ENCODE results near the gene SEMA3G.

SEMA3G gene

DNA sequence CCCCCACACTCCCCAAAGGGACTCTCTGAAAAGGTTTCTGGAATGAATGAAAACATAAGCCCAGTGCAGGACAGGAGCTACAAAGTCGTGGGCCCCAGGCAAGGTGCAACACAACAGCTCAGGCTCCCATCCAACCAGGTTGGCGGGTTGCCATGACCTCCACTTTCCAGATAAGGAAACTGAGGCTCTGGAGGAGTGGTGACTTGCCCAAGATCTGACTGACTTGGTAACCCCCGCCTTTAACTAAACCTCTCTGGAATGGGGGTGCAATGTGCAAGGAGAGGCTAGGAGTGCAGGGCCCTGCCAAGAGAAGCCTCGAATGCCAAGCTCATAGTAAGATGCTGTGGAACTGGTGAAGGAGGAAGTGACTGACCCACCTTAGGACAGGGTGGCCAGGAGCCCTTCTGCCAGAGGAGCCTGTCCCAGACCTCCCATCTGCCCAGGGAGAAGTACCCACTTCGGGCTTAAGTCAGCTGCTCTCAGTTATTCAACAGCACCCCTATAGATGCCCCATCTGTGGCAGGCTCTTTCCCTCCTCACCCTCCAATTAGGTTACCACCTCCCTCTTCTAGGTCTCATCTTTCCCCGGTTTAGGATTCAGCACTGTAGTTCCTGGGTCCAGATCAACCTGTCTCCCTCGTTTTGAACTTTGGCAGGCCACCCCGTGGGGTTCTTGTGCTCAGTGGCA is 9.5 kb upstream of the SEMA3G start:
- in situ Hi-C loops (cut with MboI; ENCODE audit: low pct_unique_long_range_greater_than_20kb, low sequenced_read_pairs, unreplicated experiment), result no loop called here
- DNase-seq (ENCODE audit: low spot score), result no peak
- TF ChIP-seq, protein P1, sequence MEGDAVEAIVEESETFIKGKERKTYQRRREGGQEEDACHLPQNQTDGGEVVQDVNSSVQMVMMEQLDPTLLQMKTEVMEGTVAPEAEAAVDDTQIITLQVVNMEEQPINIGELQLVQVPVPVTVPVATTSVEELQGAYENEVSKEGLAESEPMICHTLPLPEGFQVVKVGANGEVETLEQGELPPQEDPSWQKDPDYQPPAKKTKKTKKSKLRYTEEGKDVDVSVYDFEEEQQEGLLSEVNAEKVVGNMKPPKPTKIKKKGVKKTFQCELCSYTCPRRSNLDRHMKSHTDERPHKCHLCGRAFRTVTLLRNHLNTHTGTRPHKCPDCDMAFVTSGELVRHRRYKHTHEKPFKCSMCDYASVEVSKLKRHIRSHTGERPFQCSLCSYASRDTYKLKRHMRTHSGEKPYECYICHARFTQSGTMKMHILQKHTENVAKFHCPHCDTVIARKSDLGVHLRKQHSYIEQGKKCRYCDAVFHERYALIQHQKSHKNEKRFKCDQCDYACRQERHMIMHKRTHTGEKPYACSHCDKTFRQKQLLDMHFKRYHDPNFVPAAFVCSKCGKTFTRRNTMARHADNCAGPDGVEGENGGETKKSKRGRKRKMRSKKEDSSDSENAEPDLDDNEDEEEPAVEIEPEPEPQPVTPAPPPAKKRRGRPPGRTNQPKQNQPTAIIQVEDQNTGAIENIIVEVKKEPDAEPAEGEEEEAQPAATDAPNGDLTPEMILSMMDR (IDR thresholded peaks at IDR 0.05; ENCODE audit: extremely low read depth, insufficient read depth, missing control alignments), result no peak

DNA sequence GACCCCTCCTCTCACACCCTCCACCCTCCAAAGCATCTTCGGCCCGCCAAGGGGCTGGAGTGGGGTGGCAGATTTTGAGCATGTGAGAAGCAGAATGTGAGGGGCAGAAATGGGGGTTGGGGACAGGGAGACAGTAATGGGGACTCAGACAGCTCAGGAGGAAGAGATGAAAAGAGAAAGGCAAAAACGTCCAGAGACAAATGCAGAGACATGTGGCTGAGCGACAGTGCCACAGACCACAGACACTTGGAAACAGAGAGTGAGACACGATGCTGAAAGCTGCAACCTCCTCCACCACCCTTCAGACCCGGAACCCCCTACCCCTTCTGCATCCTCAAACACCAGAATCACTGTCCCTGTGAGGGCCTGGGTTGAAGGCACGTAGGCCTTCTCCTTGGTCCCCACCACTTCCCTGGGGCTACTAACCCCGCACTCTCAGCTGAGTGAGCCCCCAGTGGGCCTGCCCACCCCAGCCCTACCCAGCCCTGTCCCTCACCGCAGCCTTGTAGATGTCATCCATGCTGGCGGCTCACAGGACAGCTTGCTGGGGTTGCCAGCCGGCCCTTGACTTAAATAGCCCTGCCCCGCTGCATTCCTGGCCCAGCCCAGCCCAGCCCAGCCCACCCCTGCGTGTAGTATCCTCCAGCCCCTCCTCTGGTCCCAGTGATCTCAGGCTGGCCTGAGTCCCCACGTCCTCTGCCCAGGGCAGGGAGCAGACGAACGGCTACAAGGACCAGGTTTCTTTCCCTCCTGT is 8.8 kb upstream of the SEMA3G start, which contains the start of gene TNNC1:
TSS of gene TNNC1 (minus strand) at position 546 of the 754 bp plus-strand sequence. CDS start at position 520, 26 bp downstream.
- DNase-seq (ENCODE audit: low spot score), result no peak
- in situ Hi-C loops (cut with MboI; ENCODE audit: low pct_unique_long_range_greater_than_20kb, low sequenced_read_pairs, unreplicated experiment), result no loop called here

DNA sequence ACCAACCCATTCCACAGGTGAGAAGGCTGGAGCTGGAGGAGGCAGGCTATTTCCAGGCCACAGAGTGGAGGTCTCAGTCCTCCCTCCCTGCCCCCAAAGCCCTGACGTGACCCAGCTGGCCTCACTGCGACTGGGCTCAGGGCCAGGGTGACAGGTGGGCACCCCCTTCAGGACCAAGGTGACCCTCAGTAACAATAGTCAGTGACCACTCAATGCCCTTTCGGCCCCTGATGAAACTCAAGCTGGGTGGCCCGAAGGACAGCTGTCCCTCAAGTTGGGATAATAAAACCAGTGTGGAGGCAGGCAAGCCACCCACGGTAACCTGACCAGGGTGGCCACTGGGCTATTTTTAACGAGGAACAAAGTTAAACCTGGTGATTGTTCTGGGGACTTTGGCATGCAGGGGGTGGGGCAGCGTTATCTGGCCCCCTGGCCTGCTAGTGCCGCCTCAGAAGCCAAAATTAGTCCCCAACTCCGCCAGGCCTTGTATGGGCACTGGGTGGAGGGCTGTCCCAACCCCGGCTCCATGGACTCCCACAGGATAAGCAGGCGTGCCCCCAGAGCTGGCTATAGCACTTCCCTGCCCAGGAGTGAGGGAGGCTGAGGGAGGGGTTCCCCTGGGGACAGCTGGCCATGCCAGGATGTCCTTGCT is 7.8 kb upstream of the SEMA3G start:
- no peak for DNase-seq (ENCODE audit: low spot score)
- in situ Hi-C loops (cut with MboI; ENCODE audit: low pct_unique_long_range_greater_than_20kb, low sequenced_read_pairs, unreplicated experiment), result no loop called here
- TF ChIP-seq, protein P1 (IDR thresholded peaks at IDR 0.05; ENCODE audit: extremely low read depth, insufficient read depth, missing control alignments), result no peak

More for the DNA sequence above, 8.8 kb upstream of the SEMA3G start, which contains the start of gene TNNC1:
- TF ChIP-seq, protein P1 (IDR thresholded peaks at IDR 0.05; ENCODE audit: extremely low read depth, insufficient read depth, missing control alignments), result no peak

DNA sequence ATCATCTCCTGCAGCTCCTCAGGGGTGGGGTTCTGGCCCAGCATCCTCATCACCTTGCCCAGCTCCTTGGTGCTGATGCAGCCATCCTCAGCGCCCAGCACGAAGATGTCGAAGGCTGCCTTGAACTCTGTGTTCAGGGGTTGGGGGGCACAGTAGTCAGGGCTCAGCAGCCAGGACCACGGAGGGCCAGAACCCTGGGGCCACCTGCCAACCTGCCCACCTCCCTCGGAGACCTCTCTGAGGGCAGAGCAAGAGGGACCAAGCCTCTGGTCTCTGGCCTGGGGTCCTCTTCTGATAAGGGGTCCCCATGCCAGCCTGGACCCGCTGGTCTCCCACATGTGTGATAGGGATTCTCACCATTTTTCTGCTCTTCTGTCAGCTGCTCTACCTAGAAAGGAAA is 7.2 kb upstream of the SEMA3G start:
- TF ChIP-seq, protein P1 (IDR thresholded peaks at IDR 0.05; ENCODE audit: extremely low read depth, insufficient read depth, missing control alignments), result no peak
- in situ Hi-C loops (cut with MboI; ENCODE audit: low pct_unique_long_range_greater_than_20kb, low sequenced_read_pairs, unreplicated experiment), result no loop called here

DNA sequence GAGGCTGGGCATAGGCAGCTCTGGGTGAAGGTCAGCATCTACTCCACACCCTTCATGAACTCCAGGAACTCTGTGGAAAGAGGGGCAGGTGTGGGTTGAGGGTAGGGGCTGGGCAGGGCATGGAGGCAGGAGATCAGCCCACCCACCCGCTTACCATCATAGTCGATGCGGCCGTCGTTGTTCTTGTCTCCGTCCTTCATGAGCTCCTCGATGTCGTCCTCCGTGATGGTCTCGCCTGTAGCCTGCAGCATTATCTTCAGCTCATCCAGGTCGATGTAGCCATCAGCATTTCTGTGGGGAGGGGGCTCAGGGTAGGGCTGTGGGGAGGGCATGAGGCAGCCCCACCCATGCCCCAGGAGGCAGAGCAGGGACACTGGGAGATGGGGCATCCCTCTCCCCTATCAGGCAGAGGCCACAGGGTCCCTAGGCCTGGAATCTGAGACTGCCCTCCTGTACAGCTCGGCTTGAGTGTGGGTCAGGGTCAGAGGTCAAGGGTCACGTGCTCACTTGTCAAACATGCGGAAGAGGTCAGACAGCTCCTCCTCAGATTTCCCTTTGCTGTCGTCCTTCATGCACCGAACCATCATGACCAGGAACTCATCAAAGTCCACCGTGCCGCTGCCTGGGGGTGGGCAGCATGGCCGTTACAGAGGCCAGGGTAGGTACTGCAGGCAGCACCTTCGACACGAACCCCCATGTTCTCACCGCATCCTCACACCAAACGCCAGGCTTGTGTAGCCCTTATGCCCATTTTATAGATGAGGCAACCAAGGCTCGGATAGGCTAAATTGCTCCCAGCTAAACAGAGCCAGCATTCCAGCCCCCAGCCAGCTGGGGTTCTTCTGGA is 6.6 kb upstream of the SEMA3G start:
- DNase-seq (ENCODE audit: low spot score), result no peak
- in situ Hi-C loops (cut with MboI; ENCODE audit: low pct_unique_long_range_greater_than_20kb, low sequenced_read_pairs, unreplicated experiment), result no loop called here
- TF ChIP-seq, protein P1 (IDR thresholded peaks at IDR 0.05; ENCODE audit: extremely low read depth, insufficient read depth, missing control alignments), result no peak

More for the DNA sequence above, 7.2 kb upstream of the SEMA3G start:
- DNase-seq (ENCODE audit: low spot score), result no peak

All from GM13977 (cell line).